GM12878 (cell line): ENCODE data around the gene CIAO2B. TPM values are rescaled to one million over a fixed set of nuclear protein-coding genes. Genes with fewer than 3 reads are reported as not detected.

Experiments
- ATAC-seq: fragments of 200-7000 bp; cut with Tn5 transposase; 3 replicates; pipeline ENCODE4 v1.9.1; 2020; ENCODE audit warnings: mild to moderate bottlenecking, moderate library complexity
- BruUV-seq: library from RNA; stranded (reverse); fragments of 400-500 nt; replicated peaks from 2 replicates; lab custom pipeline; 2021; lab: Mats Ljungman, UMichigan
- CTCF ChIA-PET: fragments of 300-600 bp; sonication (Branson Sonifier 250); formaldehyde crosslinking; extraction: SDS; loops from one replicate; lab custom pipeline; 2021; ENCODE audit warnings: inconsistent platforms; lab: Yijun Ruan, JAX
- POLR2A ChIA-PET: fragments of 350-600 bp; formaldehyde crosslinking; extraction: SDS; loops from one replicate; lab custom pipeline; 2021; ENCODE audit warnings: inconsistent platforms; lab: Charles Lee
- RAD21 ChIA-PET: fragments of 300-600 bp; sonication (Branson Sonifier 250); formaldehyde crosslinking; loops from one replicate; lab custom pipeline; 2023; ENCODE audit warnings: antibody characterized with exemption; ENCODE audit not compliant: unreplicated experiment; lab: Charles Lee
- SMC1A ChIA-PET: fragments of 300-600 bp; sonication (Branson Sonifier 250); formaldehyde crosslinking; loops from one replicate; lab custom pipeline; 2023; ENCODE audit not compliant: unreplicated experiment, uncharacterized antibody; lab: Charles Lee
- DNase-seq: peaks from one replicate; pipeline ENCODE4 v3.0.0-alpha.2; 2011; ENCODE audit warnings: low read depth, low spot score
- FAIRE-seq: peaks from 3 replicates; lab custom pipeline; 2011; peaks lifted over from hg19 to GRCh38; lab: Jason Lieb, UNC
- H2AFZ ChIP-seq: 2 replicates; pipeline ENCODE4 v1.6.0; 2011; ENCODE audit warnings: low read depth, low read length, control low read depth; ENCODE audit not compliant: control insufficient read depth
- H3K27ac ChIP-seq: 2 replicates; pipeline ENCODE4 v1.5.1; 2011; ENCODE audit warnings: control low read depth; ENCODE audit not compliant: control insufficient read depth, insufficient read depth
- H3K27me3 ChIP-seq, 2 experiments: replicated peaks in 1 of 2; 2 replicates each; pipeline versions ENCODE4 v1.6.0 to v1.6.1; 2011; ENCODE audit warnings: low read length in 1 of 2; ENCODE audit not compliant: control insufficient read depth in 2 of 2, insufficient read depth in 2 of 2
- H3K36me3 ChIP-seq, 2 experiments: 2 replicates each; pipeline ENCODE4 v1.5.1; 2011; ENCODE audit warnings: low read length in 1 of 2; ENCODE audit not compliant: control insufficient read depth in 2 of 2, insufficient read depth in 2 of 2
- H3K4me1 ChIP-seq: 2 replicates; pipeline ENCODE4 v1.6.1; 2011; ENCODE audit warnings: mild to moderate bottlenecking, low read length, moderate library complexity, mixed read lengths; ENCODE audit not compliant: control insufficient read depth, insufficient read depth
- H3K4me2 ChIP-seq: 2 replicates; pipeline ENCODE4 v1.6.0; 2011; ENCODE audit warnings: control low read depth; ENCODE audit not compliant: control insufficient read depth, insufficient read depth
- H3K4me3 ChIP-seq: fragments of 200-600 bp; sonication (generic); 2 replicates; pipeline ENCODE4 v1.5.1; 2016
- H3K79me2 ChIP-seq: 2 replicates; pipeline ENCODE4 v1.6.0; 2011; ENCODE audit warnings: low read length; ENCODE audit not compliant: control insufficient read depth, insufficient read depth
- H3K9ac ChIP-seq: 2 replicates; pipeline ENCODE4 v1.8.0; 2011; ENCODE audit warnings: low read length, control low read depth, mixed read lengths; ENCODE audit not compliant: control insufficient read depth, insufficient read depth
- H3K9me3 ChIP-seq: replicated peaks from 3 replicates; pipeline ENCODE4 v1.5.1; 2011; ENCODE audit warnings: mild to moderate bottlenecking, low read length; ENCODE audit not compliant: control insufficient read depth, insufficient read depth
- H4K20me1 ChIP-seq: 2 replicates; pipeline ENCODE4 v1.6.0; 2011; ENCODE audit not compliant: control insufficient read depth, insufficient read depth
- FOXK2 ChIP-seq: fragments of 450-650 bp; IDR thresholded peaks from 2 replicates; pipeline ENCODE4 v1.6.1; 2017; ENCODE audit warnings: mild to moderate bottlenecking, moderate library complexity
- FOXM1 ChIP-seq: IDR thresholded peaks from 2 replicates; pipeline ENCODE4 v1.6.1; 2012; ENCODE audit warnings: low read depth, mild to moderate bottlenecking, inconsistent platforms, low read length, moderate library complexity
- HCFC1 ChIP-seq: fragments of 150-350 bp; IDR thresholded peaks from 2 replicates; pipeline ENCODE4 v1.6.1; 2014; ENCODE audit warnings: low read length
- KDM1A ChIP-seq: fragments of 200-600 bp; sonication (generic); IDR thresholded peaks from 2 replicates; pipeline ENCODE4 v1.6.1; 2016; ENCODE audit warnings: borderline replicate concordance
- SIX5 ChIP-seq: IDR thresholded peaks from 2 replicates; pipeline ENCODE4 v1.6.1; 2011; ENCODE audit warnings: mild to moderate bottlenecking, low read depth, low read length, moderate library complexity; ENCODE audit not compliant: severe bottlenecking
- SMARCA5 ChIP-seq: fragments of 450-650 bp; IDR thresholded peaks from 2 replicates; pipeline ENCODE4 v1.6.1; 2017; ENCODE audit warnings: mild to moderate bottlenecking
- TCF3 ChIP-seq: IDR thresholded peaks from 2 replicates; pipeline ENCODE4 v1.6.1; 2012; ENCODE audit warnings: low read depth, mild to moderate bottlenecking, low read length, borderline replicate concordance; ENCODE audit not compliant: insufficient read depth
- WGBS: methylation state at CpG from one replicate; pipeline ENCODE4 v1.1.6; 2016; ENCODE audit warnings: low lambda C conversion rate; ENCODE audit not compliant: insufficient replicate concordance, insufficient coverage; ENCODE audit errors: missing lambda C conversion rate; 5-methylcytosine and 5-hydroxymethylcytosine counted together
- in situ Hi-C: fragments of 300-500 bp; cut with MboI; formaldehyde crosslinking; loops from 9 replicates; pipeline ENCODE4 v1.14.3; 2018; ENCODE audit warnings: mixed read lengths
- intact Hi-C: fragments of 100-400 bp; cut with micrococcal nuclease; formaldehyde crosslinking; loops from one replicate; pipeline ENCODE4 v1.14.2; 2022; ENCODE audit not compliant: unreplicated experiment
- polyA plus RNA-seq, 11 experiments: library from polyadenylated mRNA; depleted of rRNA in 4 of 11; unstranded in 6 of 11; stranded (reverse) in 5 of 11; fragments of >200 nt; fragmentation: Nextera tagmentation in 4 of 11; fragmentation: Illumina TruSeq in 1 of 11; extraction: Ambion mirVana in 4 of 11; extraction: Trizol in 1 of 11; gene quantifications; 1 replicate in 1 of 11; 2 replicates in 10 of 11; pipeline versions ENCODE4 v1.2.1 to v1.2.3, GENCODE V29; 2011 to 2016; ENCODE audit warnings: inconsistent platforms in 2 of 11, missing spikeins in 2 of 11, low read depth in 1 of 11
- total RNA-seq, 4 experiments: library from RNA; depleted of rRNA in 3 of 4; stranded (reverse); fragments of >200 nt in 3 of 4; fragmentation: Illumina TruSeq in 1 of 4; extraction: Trizol in 1 of 4; gene quantifications; 2 replicates each; pipeline versions ENCODE4 v1.2.1 to v1.2.3, GENCODE V29; 2013 to 2021
- TF ChIP-seq, protein P1 (sequence below): fragments of 150-350 bp; IDR thresholded peaks from 2 replicates; pipeline ENCODE4 v1.6.1; 2016; ENCODE audit warnings: low read depth, low read length
- TF ChIP-seq, protein P2 (sequence below): fragments of 450-650 bp; IDR thresholded peaks from 2 replicates; pipeline ENCODE4 v1.6.1; 2016; ENCODE audit warnings: mild to moderate bottlenecking
- TF ChIP-seq, protein P3 (sequence below): IDR thresholded peaks from 2 replicates; pipeline ENCODE4 v1.6.1; 2012; ENCODE audit warnings: low read length, inconsistent platforms

The CIAO2B gene
- total and polyA plus RNA-seq, 10 of the 15 experiments (the other 5 are each of a cell fraction or from before 2014, with no cell fraction given): 76.4 to 241 (median 138) TPM

DNA sequence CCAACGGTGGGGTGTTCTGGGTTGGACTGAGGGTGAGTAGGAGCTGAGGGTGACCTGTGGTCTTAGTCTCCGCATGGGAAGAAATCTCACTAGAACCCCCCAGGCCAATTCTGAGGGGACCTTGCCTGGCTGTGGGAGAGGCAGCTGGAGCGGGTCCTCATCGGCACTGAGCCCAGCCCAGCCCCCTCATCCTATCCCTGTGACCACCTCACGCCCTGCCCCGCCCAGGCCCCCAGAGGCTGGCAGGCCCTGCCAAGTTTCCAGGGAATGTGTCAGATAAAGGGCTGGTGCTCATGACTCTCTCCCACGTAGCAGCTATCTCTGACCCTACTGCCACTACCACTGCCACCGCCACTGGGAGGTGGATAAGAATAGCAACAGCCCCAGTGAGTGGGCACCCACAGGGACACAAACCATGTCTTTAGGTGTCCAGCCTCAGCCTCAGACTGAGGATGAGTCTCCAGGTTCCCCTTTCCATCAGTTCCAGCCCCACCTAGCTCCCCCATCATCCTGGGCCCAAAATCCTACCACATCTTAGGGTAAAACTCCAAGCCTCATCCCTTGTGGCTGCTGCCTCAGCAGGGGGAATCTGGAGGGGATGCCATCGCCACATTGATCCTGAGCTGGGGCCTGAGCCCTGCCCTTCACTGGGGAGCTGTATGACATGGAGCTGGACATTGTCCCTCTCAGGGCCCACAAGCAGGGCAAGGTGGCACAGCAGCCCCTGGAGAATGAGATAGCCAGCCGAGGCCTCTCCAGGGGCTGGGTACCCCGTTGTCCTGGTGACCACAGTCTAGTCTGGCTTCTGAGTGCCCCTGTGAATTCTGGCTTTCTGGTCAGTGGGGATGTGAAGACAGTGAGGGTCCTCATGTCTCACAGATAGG lies 30.4 kb downstream of the CIAO2B start (continued):
- TF ChIP-seq, protein P1, sequence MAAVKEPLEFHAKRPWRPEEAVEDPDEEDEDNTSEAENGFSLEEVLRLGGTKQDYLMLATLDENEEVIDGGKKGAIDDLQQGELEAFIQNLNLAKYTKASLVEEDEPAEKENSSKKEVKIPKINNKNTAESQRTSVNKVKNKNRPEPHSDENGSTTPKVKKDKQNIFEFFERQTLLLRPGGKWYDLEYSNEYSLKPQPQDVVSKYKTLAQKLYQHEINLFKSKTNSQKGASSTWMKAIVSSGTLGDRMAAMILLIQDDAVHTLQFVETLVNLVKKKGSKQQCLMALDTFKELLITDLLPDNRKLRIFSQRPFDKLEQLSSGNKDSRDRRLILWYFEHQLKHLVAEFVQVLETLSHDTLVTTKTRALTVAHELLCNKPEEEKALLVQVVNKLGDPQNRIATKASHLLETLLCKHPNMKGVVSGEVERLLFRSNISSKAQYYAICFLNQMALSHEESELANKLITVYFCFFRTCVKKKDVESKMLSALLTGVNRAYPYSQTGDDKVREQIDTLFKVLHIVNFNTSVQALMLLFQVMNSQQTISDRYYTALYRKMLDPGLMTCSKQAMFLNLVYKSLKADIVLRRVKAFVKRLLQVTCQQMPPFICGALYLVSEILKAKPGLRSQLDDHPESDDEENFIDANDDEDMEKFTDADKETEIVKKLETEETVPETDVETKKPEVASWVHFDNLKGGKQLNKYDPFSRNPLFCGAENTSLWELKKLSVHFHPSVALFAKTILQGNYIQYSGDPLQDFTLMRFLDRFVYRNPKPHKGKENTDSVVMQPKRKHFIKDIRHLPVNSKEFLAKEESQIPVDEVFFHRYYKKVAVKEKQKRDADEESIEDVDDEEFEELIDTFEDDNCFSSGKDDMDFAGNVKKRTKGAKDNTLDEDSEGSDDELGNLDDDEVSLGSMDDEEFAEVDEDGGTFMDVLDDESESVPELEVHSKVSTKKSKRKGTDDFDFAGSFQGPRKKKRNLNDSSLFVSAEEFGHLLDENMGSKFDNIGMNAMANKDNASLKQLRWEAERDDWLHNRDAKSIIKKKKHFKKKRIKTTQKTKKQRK: no peak
- TF ChIP-seq HCFC1: no peak

DNA sequence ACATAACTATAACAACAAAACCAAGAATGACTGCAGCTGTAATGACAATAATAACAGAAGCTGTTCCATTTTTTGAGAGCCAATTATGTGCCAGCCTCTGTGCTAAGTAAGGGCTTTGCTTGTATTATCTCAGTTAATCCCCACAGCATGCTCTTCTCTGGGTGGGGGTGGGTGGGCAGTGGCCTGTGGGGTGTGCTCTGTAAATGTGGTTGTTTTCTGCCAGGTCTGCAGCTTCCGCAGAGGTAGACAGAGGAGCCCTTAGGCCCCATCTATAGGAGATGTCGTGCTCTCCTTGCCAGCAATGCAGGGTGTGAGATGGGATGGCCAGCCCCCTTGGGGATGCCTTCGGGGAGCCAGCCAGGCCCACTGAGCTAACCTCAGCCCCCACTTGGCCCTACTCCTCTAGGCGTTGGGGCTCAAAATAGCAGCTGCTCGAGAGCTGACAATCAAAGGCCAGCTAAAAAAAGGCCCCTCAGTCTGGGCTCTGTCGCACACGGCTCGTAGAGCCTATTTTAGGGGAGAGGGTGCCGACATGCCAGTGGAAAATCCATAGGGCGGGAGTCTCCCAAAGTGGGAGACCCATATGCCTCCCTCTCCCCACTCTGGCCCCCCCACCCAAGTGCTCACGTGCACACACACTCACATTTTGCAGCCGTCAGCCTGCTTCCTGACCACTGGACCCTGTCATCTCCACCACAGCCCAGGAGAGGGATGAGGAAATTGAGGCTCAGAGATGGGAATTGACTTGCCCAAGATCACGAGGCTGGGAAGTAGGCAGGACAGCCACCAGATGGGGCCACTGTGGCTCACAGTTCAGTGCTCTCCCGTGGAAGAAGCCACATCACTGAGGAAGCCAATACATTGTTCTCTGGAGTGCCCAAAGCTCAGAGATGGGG lies 31.3 kb downstream of the CIAO2B start:
- Histone ChIP-seq H3K79me2 (no peaks in the 10 kb centered on the region), H4K20me1 (no peaks in the 10 kb centered on the region), H3K9me3 (no peaks in the 10 kb centered on the region), H3K27ac (no peak overlapping the region), H3K4me3 (no peak overlapping the region), H3K36me3 (no peaks in the 10 kb centered on the region), H3K27me3 (no peaks in the 10 kb centered on the region), H2AFZ (no peak overlapping the region), H3K4me2 (no peak overlapping the region), H3K9ac (no peak overlapping the region), H3K4me1 (peaks cover 4% of the 10 kb centered on the region; the same call in 1 of the 2 replicates)
- SMC1A ChIA-PET: interaction anchor here (0.6 to 1.3 kb wide), 2 partner anchors 26 to 250 kb away, joined by 3 to 4 read pairs; no protein-coding TSS in a partner anchor
- DNase-seq (no peak), FAIRE-seq (no peak), ATAC-seq (no peak)
- RAD21 ChIA-PET: no interaction called here
- WGBS: 38% methylated on average over 14 of the region's 14 CpGs
- in situ Hi-C loops (no loop called here), intact Hi-C loops (no loop called here)
- POLR2A ChIA-PET: no interaction called here
- CTCF ChIA-PET: interaction anchor here (1.1 to 1.5 kb wide), 3 partner anchors 8 to 26 kb away, joined by 3 to 5 read pairs (median 3); no protein-coding TSS in a partner anchor
- BruUV-seq: no TSS peak
- TF ChIP-seq FOXK2: no peak
- TF ChIP-seq, protein P2, sequence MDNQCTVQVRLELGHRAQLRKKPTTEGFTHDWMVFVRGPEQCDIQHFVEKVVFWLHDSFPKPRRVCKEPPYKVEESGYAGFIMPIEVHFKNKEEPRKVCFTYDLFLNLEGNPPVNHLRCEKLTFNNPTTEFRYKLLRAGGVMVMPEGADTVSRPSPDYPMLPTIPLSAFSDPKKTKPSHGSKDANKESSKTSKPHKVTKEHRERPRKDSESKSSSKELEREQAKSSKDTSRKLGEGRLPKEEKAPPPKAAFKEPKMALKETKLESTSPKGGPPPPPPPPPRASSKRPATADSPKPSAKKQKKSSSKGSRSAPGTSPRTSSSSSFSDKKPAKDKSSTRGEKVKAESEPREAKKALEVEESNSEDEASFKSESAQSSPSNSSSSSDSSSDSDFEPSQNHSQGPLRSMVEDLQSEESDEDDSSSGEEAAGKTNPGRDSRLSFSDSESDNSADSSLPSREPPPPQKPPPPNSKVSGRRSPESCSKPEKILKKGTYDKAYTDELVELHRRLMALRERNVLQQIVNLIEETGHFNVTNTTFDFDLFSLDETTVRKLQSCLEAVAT: no peak
- no peak for TF ChIP-seq SMARCA5
- no peak for TF ChIP-seq FOXM1
- no peak for TF ChIP-seq KDM1A
- no peak for TF ChIP-seq SIX5
- no peak for TF ChIP-seq TCF3
- TF ChIP-seq, protein P3, sequence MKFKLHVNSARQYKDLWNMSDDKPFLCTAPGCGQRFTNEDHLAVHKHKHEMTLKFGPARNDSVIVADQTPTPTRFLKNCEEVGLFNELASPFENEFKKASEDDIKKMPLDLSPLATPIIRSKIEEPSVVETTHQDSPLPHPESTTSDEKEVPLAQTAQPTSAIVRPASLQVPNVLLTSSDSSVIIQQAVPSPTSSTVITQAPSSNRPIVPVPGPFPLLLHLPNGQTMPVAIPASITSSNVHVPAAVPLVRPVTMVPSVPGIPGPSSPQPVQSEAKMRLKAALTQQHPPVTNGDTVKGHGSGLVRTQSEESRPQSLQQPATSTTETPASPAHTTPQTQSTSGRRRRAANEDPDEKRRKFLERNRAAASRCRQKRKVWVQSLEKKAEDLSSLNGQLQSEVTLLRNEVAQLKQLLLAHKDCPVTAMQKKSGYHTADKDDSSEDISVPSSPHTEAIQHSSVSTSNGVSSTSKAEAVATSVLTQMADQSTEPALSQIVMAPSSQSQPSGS: no peak
